HG03469 (cell line): ENCODE results near the gene CACNG8.
"Not testable (repeated sequence)": the region's sequence is repeated elsewhere in the genome, so short reads cannot be mapped to it uniquely, and the experiment has no call there.

Source experiments
- ATAC-seq: cut with Tn5 transposase; IDR thresholded peaks from one replicate; pipeline ENCODE4 v1.9.1; 2021; ENCODE audit warnings: mild to moderate bottlenecking, moderate library complexity, moderate number of reproducible peaks; ENCODE audit not compliant: unreplicated experiment

Gene CACNG8

DNA sequence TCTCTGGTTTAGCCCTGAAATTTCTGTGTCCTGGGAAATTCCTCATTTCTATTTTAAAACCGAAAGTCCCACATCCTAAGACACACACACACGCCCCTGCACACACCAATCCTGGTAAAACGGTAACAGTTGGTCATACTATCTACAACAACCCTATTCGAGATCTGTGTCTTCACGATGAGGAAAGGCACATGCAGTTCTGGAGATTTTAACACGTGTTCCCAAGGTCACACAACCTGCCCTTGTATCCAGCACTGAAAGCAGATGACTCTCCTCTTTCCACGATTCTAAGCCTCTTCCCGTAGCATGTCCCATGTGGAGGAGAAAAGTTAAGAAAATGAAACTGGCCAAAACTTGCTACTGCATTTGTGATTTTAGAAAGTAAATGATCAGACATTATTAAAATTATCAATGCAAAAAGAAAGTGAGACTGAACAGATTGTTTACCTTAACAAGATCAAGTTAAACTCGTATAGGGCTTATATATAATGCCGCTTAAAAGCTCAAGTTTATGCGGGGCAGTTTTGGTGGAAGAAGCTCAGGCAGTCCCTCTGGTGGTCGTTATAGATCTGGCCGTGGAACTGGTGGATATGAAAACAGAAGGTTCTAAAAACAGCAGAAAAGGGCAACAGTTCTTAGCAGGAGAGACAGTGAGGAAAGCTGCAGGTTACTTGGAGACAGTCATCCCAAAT lies 68.3 kb downstream of the CACNG8 start:
- no peak for ATAC-seq

- no peak for ATAC-seq
Observed at GRCh38 chr19:54035215-54036178, 72.8 kb downstream of the CACNG8 start.

DNA sequence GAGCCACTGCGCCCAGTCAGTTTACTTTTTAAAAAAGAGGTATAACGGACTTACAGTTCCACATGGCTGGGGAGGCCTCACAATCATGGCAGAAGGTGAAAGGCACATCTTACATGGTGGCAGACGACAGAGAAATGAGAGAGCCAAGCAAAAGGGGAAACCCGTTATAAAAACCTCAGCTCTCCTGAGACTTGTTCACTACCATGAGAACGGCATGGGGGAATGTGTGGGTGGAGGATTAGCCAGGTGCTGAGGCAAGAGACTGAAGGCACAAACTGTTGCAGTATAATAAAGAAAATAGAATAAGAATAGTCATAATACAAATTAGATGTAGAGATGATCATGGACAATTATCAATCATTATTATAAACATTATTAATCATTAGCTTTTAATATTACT lies 73.8 kb downstream of the CACNG8 start:
- not testable (repeated sequence) for ATAC-seq
